SJCRH30 (cell line): Measurements from ENCODE around the gene STX1B. TPM values are rescaled to one million over a fixed set of nuclear protein-coding genes. Genes with fewer than 3 reads are reported as not detected.
A peak's percentile ranks its signal among the peaks of the same experiment; 100 is the strongest.

Experiments
- DNase-seq, 2 experiments: peaks; one replicate each; pipeline ENCODE4 v3.0.0-alpha.2; 2015 to 2020
- H3K27ac ChIP-seq: fragments of 250-450 bp; sonication (Bioruptor Pico); 2 replicates; pipeline ENCODE4 v1.5.1; 2020; ENCODE audit warnings: mild to moderate bottlenecking, moderate library complexity
- H3K27me3 ChIP-seq: fragments of 250-450 bp; sonication (Bioruptor Pico); 2 replicates; pipeline ENCODE4 v1.5.1; 2020; ENCODE audit warnings: mild to moderate bottlenecking, moderate library complexity
- H3K36me3 ChIP-seq: fragments of 250-450 bp; sonication (Bioruptor Pico); 2 replicates; pipeline ENCODE4 v1.5.1; 2020; ENCODE audit warnings: mild to moderate bottlenecking, moderate library complexity
- H3K4me1 ChIP-seq: fragments of 250-450 bp; sonication (Bioruptor Pico); 2 replicates; pipeline ENCODE4 v1.5.1; 2020; ENCODE audit warnings: mild to moderate bottlenecking, moderate library complexity
- H3K4me3 ChIP-seq: fragments of 250-450 bp; sonication (Bioruptor Pico); 2 replicates; pipeline ENCODE4 v1.5.1; 2020; ENCODE audit warnings: mild to moderate bottlenecking, moderate library complexity
- H3K9me3 ChIP-seq: fragments of 250-450 bp; sonication (Bioruptor Pico); replicated peaks from 2 replicates; pipeline ENCODE4 v1.5.1; 2020; ENCODE audit warnings: mild to moderate bottlenecking, moderate library complexity
- total RNA-seq: library from RNA; depleted of rRNA; stranded (reverse); fragments of >200 nt; shearing (Covaris generic); gene quantifications from 2 replicates; pipeline ENCODE4 v1.2.3, GENCODE V29; 2014

The STX1B gene
- total RNA-seq, 1 experiment from 2014 or later: 1.4 TPM

- no peak overlapping the region for H3K27ac ChIP-seq
- no peak overlapping the region for H3K4me3 ChIP-seq
- no peaks in the 10 kb centered on the region for H3K9me3 ChIP-seq
- H3K27me3 ChIP-seq: no peaks in the 10 kb centered on the region
- DNase-seq: no peak
- peaks cover 18% of the 10 kb centered on the region for H3K4me1 ChIP-seq
- H3K36me3 ChIP-seq: no peaks in the 10 kb centered on the region
These were observed 14.5 kb downstream of the STX1B start for GRCh38 chr16:30995927-30996323.

GRCh38 chr16:30992931-30993816 lies 17.3 kb downstream of the STX1B start:
- no peaks in the 10 kb centered on the region for H3K9me3 ChIP-seq
- no peak overlapping the region for H3K4me3 ChIP-seq
- no peaks in the 10 kb centered on the region for H3K27me3 ChIP-seq
- H3K4me1 ChIP-seq: peaks cover 8% of the 10 kb centered on the region
- H3K27ac ChIP-seq: no peak overlapping the region
- no peak for DNase-seq
- H3K36me3 ChIP-seq: no peaks in the 10 kb centered on the region

GRCh38 chr16:30992276-30992780 lies 18.1 kb downstream of the STX1B start:
- Histone ChIP-seq H3K9me3 (no peaks in the 10 kb centered on the region), H3K36me3 (no peaks in the 10 kb centered on the region), H3K27ac (no peak overlapping the region), H3K4me1 (no peaks in the 10 kb centered on the region; the same call in 1 of the 2 replicates), H3K27me3 (no peaks in the 10 kb centered on the region), H3K4me3 (no peak overlapping the region)
- no peak for DNase-seq

- Histone ChIP-seq H3K9me3 (no peaks in the 10 kb centered on the region), H3K36me3 (no peaks in the 10 kb centered on the region), H3K4me1 (no peaks in the 10 kb centered on the region), H3K27ac (no peak overlapping the region), H3K4me3 (no peak overlapping the region), H3K27me3 (no peaks in the 10 kb centered on the region)
- DNase-seq: no peak
These were observed 19.4 kb downstream of the STX1B start for GRCh38 chr16:30991052-30991451.

GRCh38 chr16:30990105-30990504 lies 20.3 kb downstream of the STX1B start:
- DNase-seq: no peak
- no peak overlapping the region for H3K4me3 ChIP-seq
- no peaks in the 10 kb centered on the region for H3K9me3 ChIP-seq
- H3K27me3 ChIP-seq: no peaks in the 10 kb centered on the region
- H3K27ac ChIP-seq: no peak overlapping the region
- H3K4me1 ChIP-seq: peaks cover 4% of the 10 kb centered on the region
- no peaks in the 10 kb centered on the region for H3K36me3 ChIP-seq

GRCh38 chr16:30989469-30990047 lies 20.9 kb downstream of the STX1B start:
- no peak for DNase-seq
- no peaks in the 10 kb centered on the region for H3K9me3 ChIP-seq
- no peak overlapping the region for H3K27ac ChIP-seq
- H3K36me3 ChIP-seq: no peaks in the 10 kb centered on the region; the same call in 1 of the 2 replicates
- no peaks in the 10 kb centered on the region for H3K27me3 ChIP-seq
- no peak overlapping the region for H3K4me3 ChIP-seq
- peaks cover 7% of the 10 kb centered on the region for H3K4me1 ChIP-seq

GRCh38 chr16:30987581-30988190 lies 22.8 kb downstream of the STX1B start:
- H3K36me3 ChIP-seq: peaks cover 3% of the 10 kb centered on the region; the same call in 1 of the 2 replicates
- no peak for DNase-seq
- no peaks in the 10 kb centered on the region for H3K27me3 ChIP-seq
- H3K27ac ChIP-seq: no peak overlapping the region
- H3K9me3 ChIP-seq: no peaks in the 10 kb centered on the region
- peaks cover 9% of the 10 kb centered on the region for H3K4me1 ChIP-seq
- H3K4me3 ChIP-seq: no peak overlapping the region

GRCh38 chr16:30986129-30986991 lies 24.1 kb downstream of the STX1B start:
- H3K27ac ChIP-seq: no peak overlapping the region
- no peaks in the 10 kb centered on the region for H3K9me3 ChIP-seq
- H3K27me3 ChIP-seq: no peaks in the 10 kb centered on the region
- H3K36me3 ChIP-seq: peaks cover 7% of the 10 kb centered on the region
- no peak for DNase-seq
- H3K4me3 ChIP-seq: no peak overlapping the region
- peaks cover 9% of the 10 kb centered on the region for H3K4me1 ChIP-seq

GRCh38 chr16:30985401-30986128 lies 24.9 kb downstream of the STX1B start:
- H3K4me3 ChIP-seq: no peak overlapping the region
- peaks cover 10% of the 10 kb centered on the region for H3K36me3 ChIP-seq
- H3K27ac ChIP-seq: peak overlapping the region; percentile 12; the same call in 1 of the 2 replicates
- no peaks in the 10 kb centered on the region for H3K27me3 ChIP-seq
- H3K9me3 ChIP-seq: no peaks in the 10 kb centered on the region
- peak; percentile 57 to 66 for DNase-seq
- H3K4me1 ChIP-seq: peaks cover 9% of the 10 kb centered on the region

GRCh38 chr16:30984669-30985400 lies 25.6 kb downstream of the STX1B start, which contains the start of gene HSD3B7:
TSS of gene HSD3B7 (plus strand) at chr16:30985207. CDS start at chr16:30985659, 452 bp downstream.
- DNase-seq: peak; percentile 89 to 90
- H3K4me3 ChIP-seq: no peak within 1 kb of the TSS

GRCh38 chr16:30983898-30984610 lies 26.4 kb downstream of the STX1B start:
- Histone ChIP-seq H3K27me3 (no peaks in the 10 kb centered on the region), H3K27ac (no peak overlapping the region), H3K36me3 (peaks cover 15% of the 10 kb centered on the region), H3K4me1 (peaks cover 9% of the 10 kb centered on the region), H3K4me3 (no peak overlapping the region), H3K9me3 (no peaks in the 10 kb centered on the region)
- no peak for DNase-seq

More at GRCh38 chr16:30984669-30985400, 25.6 kb downstream of the STX1B start, which contains the start of gene HSD3B7:
- no peaks in the 10 kb centered on the region for H3K27me3 ChIP-seq
- H3K36me3 ChIP-seq: peaks cover 10% of the 10 kb centered on the region
- H3K9me3 ChIP-seq: no peaks in the 10 kb centered on the region
- H3K27ac ChIP-seq: peak within 1 kb of the TSS; percentile 12; the same call in 1 of the 2 replicates
- peaks cover 9% of the 10 kb centered on the region for H3K4me1 ChIP-seq

GRCh38 chr16:30983289-30983889 lies 27.0 kb downstream of the STX1B start:
- H3K27ac ChIP-seq: no peak overlapping the region
- no peaks in the 10 kb centered on the region for H3K27me3 ChIP-seq
- H3K36me3 ChIP-seq: peaks cover 15% of the 10 kb centered on the region
- peaks cover 9% of the 10 kb centered on the region for H3K4me1 ChIP-seq
- no peak for DNase-seq
- H3K4me3 ChIP-seq: no peak overlapping the region
- H3K9me3 ChIP-seq: no peaks in the 10 kb centered on the region
